ENCODE results near the gene RBM4.

The RBM4 gene

DNA sequence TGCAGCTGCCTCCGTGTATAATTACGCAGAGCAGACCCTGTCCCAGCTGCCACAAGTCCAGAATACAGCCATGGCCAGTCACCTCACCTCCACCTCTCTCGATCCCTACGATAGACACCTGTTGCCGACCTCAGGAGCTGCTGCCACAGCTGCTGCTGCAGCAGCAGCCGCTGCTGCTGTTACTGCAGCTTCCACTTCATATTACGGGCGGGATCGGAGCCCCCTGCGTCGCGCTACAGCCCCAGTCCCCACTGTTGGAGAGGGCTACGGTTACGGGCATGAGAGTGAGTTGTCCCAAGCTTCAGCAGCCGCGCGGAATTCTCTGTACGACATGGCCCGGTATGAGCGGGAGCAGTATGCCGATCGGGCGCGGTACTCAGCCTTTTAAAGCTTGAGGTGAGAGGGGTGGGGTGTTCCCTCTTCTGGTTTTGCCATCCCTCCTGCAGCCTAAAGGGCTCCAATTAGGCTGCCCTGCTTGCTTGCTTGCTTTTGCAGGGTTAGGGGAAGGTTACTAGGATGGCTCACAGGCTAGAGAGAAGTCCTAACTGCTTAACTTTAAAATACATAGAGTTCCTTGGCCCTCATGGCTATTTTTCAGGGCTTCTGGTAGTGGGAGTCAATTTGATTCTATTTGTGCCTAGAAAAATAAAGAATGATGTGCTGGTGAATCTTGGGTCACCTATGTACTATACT, 5.4 kb downstream of the RBM4 start:
- DNase-seq = no peak

DNA sequence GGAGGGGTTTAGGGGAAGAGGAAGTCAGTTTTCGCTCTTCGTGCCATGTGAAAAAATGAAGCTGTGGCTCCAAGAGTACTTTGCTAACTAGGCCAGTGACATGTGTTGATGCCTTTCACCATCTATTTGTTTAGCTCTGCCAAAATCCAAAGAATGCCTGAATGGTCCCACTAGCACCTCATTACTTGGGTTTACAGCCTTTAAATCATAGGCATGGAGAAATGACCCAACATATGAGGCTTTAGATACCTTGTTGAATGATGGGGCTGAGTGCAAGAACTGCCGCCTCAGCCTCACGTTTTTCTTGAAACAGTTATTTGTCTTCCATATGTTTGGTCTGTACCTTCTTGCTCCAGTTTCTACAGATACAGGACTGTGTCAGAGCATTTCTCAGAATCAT, 8.3 kb downstream of the RBM4 start:
- DNase-seq = no peak

DNA sequence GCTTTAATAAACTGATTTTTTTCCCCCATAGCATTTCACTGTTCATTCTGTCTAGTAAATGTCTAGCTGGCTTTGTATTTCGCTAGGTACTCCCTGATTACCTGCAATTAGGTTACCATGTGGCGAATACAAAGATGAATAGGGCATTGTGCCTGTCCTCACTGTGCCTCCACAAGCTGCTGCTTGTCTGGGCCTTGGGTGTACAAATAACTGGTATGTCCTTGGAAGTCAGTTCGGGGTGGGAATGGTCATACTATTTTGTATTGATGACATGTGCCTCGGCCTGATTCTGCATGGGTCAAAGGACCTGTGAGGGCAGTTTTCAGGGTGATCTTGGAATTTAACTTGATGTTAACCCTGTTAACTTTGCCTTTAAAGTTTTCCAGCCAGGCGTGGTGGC, 11.4 kb downstream of the RBM4 start:
- DNase-seq = no peak

DNA sequence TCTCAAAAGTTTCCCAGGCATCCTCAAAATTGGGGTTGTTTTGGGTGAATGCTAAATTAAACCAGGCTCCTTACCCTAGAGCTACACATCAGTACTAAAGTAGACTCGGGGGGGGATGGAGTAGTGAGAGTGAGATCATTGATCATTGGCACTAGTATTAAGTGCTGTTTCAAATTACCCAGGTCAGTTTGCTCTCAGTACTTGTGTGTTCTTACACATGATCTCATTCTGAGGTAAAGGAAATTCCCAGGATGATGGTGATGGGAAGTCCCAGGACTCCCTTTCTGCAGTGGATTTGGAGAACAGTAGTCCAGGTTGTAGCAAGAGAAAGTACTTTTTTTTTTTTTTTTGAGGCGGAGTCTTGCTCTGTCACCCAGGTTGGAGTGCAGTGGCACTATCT, 12.5 kb downstream of the RBM4 start:
- DNase-seq = no peak

DNA sequence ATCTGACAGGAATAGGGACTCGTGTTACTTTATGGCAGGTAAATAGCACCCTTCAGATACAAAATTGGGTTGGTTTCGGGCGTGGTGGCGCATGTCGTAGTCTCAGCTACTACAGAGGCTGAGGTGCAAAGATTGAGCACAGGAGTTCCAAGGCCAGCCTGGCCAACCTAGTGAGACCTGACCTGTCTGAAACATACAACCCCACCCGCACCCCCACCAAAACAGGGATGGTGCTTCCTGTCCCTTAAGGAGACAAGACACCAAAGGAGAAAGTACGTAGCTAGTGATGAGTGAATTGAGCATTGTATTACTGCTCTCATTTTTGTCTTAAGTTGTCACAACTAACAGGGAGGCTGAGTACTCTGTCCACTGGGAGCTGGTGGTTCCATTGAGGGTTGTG, 14.1 kb downstream of the RBM4 start:
- no peak for DNase-seq

DNA sequence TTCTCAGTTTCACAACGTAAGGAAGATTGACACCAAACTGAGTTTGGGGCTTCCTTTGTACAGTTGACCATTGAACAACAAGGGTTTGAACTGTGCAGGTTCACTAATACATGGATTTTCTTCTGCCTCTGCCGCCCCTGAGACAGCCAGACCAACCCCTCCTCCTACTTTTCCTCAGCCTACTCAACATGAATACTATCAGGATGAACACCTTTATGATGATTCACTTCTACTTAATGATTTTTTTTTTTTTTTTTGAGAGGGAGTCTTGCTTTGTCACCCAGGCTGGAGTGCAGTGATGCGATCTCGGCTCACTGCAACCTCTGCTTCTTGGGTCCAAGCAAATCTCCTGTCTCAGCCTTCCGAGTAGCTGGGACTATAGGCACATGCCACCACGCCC, 14.6 kb downstream of the RBM4 start:
- no peak for DNase-seq

DNA sequence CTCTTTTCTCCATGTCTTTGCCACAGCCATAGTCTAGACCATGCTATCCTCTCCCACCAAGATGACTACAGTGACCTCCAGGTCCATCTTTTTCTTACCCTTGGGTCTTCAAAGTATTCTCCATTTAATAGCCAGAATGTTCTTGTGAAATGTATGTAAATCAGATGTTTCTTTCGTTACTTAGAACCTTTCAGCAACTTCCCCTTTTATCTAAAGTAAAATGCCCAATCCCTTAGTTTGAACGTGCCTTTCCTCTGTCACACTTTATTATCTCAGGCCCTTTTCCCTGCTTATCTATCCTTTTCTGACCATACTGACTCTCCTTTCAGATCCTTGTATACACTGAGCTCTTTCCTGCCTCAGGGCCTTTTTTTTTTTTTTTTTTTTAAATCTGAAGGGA, 21.3 kb downstream of the RBM4 start:
- no peak for DNase-seq

DNA sequence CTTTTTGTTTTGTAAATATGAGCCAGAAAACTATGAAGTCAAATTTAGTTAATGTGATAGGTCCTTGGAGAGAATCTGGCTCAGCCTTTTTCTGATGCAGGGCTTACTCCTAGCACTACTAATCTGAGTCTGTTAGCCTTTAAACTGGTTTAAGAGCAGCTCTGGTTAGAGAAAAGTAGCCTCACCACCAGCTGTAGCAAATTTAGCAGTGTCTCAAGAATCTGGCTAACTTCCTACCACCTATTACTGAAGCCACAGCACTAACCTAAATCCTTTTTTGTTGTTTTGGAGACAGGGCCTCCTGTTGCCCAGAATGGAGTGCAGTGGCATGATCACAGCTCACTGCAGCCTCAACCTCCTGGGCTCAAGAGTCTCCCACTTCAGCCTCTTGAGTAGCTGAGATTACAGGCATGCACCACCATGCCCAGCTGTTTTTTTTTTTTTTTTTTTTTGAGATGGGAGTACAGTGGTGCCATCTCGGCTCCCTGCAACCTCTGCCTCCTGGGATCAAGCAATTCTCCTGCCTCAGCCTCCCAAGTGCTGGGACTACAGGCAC, 25.3 kb downstream of the RBM4 start:
- no peak for DNase-seq

DNA sequence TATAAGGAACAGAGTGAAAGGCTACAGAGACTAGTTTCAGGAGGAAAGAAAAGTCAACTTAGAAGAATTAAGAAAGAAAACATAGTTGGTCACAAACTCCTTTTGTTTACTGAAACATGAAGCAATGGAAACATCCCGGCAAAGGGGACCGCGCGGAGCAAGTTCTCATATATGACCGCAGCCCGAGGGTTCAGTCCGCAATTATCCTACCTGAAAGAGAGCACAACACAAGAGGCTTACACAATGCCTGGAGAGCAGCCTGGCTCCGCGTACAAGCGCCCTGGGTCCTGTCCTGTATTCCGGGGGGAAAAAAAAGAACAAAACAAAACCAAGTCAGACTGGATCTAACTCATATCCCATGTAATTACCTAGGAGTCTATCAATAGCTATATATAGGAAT, 26.9 kb downstream of the RBM4 start:
- no peak for DNase-seq

DNA sequence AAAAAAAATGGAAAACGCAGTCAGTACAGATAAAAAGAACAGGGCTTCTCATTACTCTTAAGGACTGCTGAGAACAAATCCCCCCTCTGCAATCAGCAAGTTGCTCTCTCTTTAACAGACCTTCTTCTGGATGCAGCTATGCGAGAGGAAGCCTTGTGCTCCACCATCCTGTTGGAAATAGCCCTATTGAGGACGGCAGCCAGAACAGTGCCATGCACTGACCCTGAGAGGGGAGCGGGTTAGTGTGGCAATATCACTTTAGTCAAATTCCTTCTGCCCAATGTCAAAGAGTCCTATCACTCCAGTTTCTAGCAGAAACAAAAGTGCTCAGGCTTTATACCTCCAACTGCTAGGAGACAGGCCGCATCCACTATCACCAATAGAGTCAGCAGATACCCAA, 32.3 kb downstream of the RBM4 start:
- no peak for DNase-seq

DNA sequence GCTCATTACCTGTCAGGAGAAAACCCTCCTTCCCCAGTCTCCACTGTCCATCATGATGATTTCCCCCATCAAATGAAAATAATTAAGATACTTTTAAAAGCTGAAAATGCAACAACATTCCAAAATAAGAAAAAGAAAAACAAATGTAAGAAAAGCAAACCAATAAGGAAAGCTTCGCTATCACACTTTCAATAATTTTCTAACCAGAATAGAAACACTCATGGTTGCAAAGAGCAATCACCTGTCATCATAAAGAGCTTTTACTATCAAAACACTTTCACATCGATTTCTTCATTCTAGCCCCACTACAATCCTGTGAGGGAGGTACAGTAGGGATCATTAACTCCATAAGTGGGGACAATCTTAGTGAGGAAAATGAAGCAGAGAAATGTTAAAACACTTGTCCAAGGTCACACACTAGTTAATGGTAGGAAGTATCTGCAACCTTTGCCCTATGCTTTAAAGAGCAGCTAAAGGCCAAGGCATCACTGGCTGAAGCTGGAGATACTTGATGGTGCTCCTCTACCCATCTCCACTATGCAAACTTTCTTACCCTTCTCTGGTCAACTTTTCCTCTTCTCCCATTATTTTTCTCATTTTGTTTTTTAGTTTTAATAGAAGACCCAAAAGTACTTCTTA, 36.6 kb downstream of the RBM4 start:
- DNase-seq = no peak

DNA sequence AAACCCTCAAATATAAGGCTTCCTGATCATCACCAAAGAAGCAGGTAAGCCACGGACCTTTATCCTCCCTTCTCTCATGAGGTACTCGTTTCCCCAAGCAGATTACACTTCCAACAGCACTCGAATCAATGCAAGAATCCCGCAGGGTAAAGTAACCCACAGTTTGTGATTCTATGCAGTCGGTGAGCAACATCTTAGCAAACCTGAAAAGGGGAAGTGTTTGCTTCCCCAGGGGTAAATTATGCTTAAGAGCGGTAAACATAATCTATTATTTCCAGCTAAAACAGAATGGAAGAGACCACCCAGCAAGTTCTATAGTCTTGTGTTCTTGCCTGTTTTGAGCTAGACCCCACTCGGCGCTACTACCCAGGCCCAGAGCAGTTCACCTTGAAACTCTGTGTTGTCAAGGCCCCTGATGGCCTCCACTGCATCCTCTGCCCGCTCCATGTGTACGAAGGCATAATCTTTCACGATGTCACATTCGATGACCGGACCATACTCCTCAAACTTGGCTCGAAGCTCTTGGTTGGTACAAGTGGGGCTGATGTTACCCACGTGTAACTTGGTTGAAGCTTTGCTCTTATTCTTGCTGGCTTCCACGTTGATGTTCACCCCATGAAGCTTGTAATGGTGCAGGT, 37.9 kb downstream of the RBM4 start:
- DNase-seq = no peak

DNA sequence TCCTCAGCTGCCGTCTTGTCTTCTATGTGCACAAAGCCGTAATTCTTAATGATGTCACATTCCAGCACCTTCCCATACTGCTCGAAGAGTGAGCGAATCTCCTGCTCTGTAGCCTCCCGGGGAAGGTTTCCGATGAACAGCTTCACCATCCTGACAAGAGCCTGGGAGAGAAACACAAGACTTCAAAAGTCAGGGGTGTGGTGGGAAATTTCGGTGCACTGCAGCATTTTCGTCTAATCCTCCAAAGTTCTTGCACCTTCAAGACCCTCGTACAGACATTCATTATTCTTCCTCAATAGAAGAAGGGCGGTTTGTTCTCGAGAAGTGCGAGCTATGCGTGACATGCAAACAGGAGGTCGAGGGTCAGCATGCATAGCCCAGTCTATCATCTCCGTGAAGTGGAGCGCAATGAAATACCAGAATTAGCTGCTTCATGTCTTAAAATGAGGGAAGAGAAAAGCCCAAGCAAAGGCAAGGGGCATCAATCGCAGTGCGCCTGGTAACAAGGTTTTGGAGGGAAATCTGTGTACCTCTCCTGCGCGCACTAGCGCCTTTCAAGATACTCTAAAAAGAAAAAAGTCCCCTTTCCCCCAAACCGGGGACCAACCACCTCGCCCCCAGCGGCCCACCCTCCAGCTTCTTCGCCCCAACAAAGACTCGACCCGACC, 38.6 kb downstream of the RBM4 start:
- no peak for DNase-seq

DNA sequence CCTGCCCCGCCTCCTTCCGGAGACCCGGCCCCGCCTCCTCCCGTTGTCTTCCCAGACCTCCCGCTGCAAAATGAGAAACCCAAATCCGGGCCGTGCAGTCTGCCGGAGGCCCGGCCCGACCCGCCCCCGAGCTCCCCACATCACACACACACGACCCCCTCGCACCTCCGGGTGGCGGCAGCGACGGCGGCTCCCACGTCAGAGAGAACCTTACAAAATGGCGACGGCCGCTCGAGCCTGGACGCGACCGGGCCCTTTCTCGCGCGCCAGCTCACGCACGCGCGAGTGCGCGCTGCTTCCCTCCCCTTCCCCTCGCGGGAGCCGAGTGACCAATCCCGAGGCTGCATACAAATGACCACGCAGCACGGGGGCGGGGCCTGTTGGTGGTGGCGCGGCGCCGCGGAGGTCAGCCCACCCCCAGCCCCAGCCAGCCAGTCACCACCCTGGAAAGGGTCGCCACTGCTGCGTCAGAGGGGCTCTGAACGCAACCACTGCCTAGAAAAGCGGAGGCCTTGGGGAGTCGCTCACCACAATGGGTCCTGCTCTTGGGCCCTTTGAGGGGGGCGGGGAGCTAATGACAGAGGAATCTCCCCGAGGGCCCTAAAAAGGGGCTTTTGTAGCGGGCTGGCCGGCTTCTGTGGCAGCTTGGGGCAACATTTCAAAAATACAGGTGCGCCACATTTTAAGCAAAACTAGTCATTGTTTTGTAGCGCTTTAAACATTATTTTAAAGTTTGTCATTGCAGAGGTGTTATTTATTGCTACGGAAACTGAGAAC, 39.3 kb downstream of the RBM4 start, which contains the start of gene RBM4B:
TSS of gene RBM4B (minus strand) at position 289 of the 777 bp plus-strand sequence. CDS start 808 bp downstream, outside the sequence.
- peak; percentile 97 for DNase-seq

DNA sequence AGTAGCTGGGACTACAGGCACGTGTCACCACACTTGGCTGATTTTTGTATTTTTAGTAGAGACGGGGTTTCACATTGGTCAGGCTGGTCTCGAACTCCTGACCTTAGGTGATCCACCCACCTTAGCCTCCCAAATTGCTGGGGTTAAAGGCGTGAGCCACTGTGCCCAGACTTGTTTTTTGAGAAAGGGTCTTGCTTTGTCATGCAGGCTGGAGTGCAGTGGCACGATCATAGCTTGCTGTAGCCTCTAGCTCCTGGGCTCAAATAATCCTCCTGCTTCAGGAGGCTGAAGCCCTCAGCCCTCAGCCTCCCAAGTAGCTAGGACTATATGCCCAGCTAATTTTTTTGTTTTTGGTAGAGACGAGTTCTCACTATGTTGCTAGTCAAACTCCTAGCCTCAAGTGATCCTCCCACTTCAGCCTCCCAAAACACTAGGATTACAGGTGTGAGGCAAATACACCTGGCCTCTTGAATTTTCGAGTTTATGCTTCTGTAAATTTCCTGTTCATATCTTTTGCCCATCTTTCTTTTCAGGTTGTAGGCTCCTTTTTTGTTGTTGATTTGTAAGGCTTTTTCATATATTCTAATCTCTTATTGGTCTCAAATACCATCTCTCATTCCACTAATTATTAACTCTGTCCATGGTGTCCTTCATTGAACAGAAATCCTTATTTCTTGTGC, 42.6 kb downstream of the RBM4 start:
- no peak for DNase-seq

DNA sequence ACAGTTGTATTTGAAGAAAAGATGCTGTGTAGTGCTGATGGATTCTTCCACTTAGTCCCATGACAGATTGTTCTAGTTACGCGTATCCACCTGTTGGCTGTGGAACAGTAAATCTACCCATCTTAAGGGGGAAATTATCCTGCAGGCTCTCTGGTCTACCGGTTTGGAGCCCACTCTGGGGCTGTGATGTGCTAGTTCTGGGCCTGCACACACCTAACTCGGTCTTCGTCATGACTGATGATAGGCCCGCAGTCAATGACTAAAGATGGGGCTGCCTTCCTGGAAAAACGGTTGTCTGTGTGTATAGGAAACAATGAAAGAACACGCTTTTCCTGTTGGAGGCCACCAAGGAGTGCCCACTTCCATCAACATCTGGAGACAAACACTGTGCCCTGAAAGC, 45.4 kb downstream of the RBM4 start:
- no peak for DNase-seq

DNA sequence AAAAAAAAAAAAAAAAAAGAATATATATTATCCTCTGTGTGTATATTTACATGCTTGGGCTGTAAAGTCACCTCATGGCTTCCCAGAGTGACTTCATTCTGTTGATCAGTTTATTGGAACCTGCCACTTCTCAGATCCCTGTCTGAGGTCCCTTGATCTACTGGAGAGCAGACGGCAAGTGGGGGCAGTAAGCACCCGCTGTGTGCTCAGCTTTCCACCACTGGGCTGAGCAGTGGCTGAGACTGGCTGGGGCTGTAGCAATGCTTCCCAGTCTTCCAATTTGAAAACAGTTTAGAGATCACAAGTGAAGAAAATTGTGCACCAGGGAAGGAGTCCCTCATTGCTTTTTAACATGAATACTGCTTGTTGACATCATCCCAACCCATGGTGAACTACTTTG, 46.1 kb downstream of the RBM4 start:
- no peak for DNase-seq

DNA sequence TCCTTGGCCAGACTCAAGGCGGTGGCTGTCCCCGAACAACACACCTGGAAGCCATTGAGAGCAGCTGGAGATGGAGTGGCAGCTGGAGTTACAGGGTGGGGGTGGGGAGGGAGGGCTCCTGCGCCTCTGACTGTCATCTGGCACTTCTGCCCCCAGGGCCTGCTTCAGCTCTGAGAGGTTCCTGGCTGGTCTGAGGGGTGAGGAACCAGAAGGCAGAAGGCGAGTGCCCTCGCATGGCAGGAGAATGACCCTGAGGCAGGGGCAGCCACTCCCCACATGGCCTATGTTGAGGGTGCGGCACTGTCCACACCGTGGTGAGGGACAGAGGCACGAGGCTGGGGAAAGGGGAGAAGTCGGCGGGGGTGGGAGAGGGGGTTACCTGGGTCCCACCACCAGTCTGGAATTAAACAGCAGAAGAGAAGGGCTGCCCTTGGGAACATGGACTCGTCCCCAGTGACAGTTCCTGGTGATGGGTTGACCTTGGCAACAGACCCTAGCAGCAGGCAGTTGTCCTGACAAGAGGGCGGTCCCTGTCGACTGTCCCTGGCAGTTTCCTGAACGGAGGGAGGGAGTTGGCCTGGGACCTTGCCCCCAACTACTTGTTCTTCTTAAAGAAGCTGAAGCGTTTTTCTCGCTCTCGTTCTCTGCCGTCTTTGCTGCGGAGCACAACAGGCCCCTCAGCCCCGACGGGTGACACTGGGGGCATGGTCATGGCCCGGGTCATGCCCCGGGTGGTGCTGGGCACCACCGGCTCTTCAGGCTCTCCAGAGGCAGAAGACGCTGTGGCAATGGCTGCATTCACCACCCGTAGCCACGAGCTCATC, 47.0 kb downstream of the RBM4 start:
- no peak for DNase-seq

DNA sequence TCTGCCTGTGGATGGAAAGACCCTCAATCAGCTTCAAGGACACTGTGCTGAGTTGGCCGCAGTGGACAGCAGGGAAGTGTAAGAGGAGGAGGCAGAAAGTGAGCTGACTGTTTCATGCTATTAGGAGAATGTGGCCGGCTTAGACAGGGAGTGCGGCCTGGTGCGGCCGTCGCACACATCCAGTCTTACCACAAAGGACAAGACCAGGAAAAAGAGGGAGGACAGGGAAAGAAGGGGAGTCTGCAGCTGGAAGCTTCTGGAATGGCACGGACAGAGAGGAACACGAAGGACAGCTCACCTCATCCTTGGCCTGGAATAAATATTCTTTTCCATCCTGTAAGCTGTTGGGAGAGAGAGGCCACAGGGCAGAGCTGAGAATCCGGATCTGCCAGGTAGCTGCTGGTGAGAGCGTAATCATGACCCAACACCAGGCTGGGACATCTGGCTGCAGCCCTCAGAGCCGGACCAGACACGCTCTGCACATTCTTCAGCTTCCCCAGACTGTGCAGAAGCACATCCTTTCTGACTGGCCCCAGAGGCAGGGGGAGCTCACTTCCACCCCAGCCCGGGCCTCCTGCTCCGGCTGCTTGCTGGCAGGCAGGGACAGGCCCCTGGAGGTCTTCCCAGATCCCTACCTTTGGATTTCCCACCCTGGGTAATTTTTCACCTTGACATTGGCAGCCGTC, 47.7 kb downstream of the RBM4 start:
- no peak for DNase-seq

All from right kidney (tissue), 1 donor.